Gastroesophageal sphincter (tissue), 4 donors: Measurements from ENCODE around the gene CTNNA2. TPM values are rescaled to one million over a fixed set of nuclear protein-coding genes. Genes with fewer than 3 reads are reported as not detected.

Source experiments
- ATAC-seq: fragments of 150-250 bp; one replicate; pipeline ENCODE4 v1.9.1; 2016; ENCODE audit warnings: mild to moderate bottlenecking, moderate library complexity
- H3K27ac ChIP-seq, 4 donors: fragments of 200-600 bp; sonication (generic) in 3 of 4; 1 replicate in 3 of 4; 2 replicates in 1 of 4; pipeline ENCODE4 v1.5.1; 2016 to 2019
- H3K27me3 ChIP-seq: fragments of 200-600 bp; sonication (generic); one replicate; pipeline ENCODE4 v1.5.1; 2019
- H3K36me3 ChIP-seq, 2 donors: fragments of 200-600 bp; sonication (generic); one replicate each; pipeline ENCODE4 v1.5.1; 2019; ENCODE audit warnings: control low read depth in 1 of 2
- H3K4me1 ChIP-seq, 3 donors: fragments of 200-600 bp; sonication (generic); 1 replicate in 2 of 3; 2 replicates in 1 of 3; pipeline ENCODE4 v1.5.1; 2016 to 2019; ENCODE audit warnings: control low read depth in 2 of 3
- H3K4me3 ChIP-seq, 2 donors: fragments of 200-600 bp; sonication (generic); one replicate each; pipeline ENCODE4 v1.5.1; 2019; ENCODE audit warnings: mild to moderate bottlenecking in 1 of 2, moderate library complexity in 1 of 2
- H3K9me3 ChIP-seq, 3 donors: fragments of 200-600 bp; sonication (generic); one replicate each; pipeline ENCODE4 v1.5.1; 2017 to 2019; ENCODE audit warnings: control low read depth in 2 of 3
- CTCF ChIP-seq, 4 experiments: fragments of 200-600 bp in 2 of 4; fragments of 450-650 bp in 2 of 4; sonication (generic) in 1 of 4; IDR thresholded peaks; one replicate each; pipeline ENCODE4 v1.5.1; 2017 to 2019; ENCODE audit warnings: antibody characterized with exemption in 4 of 4, mild to moderate bottlenecking in 2 of 4, moderate library complexity in 2 of 4
- EP300 ChIP-seq: sonication (generic); formaldehyde crosslinking; IDR thresholded peaks from one replicate; pipeline ENCODE4 v1.6.1; 2017; ENCODE audit warnings: antibody characterized with exemption, mild to moderate bottlenecking
- POLR2A ChIP-seq, 2 donors: fragments of 450-650 bp; IDR thresholded peaks; one replicate each; pipeline ENCODE4 v1.6.1; 2017; ENCODE audit warnings: antibody characterized with exemption in 2 of 2, mild to moderate bottlenecking in 2 of 2, moderate library complexity in 1 of 2
- POLR2AphosphoS5 ChIP-seq: sonication (generic); formaldehyde crosslinking; IDR thresholded peaks from one replicate; pipeline ENCODE4 v1.6.1; 2017; ENCODE audit warnings: antibody characterized with exemption
- WGBS, 2 donors: methylation state at CpG; one replicate each; pipeline ENCODE4 v1.1.5; 2018; ENCODE audit warnings: low coverage in 1 of 2; 5-methylcytosine and 5-hydroxymethylcytosine counted together
- total RNA-seq, 4 donors: library from RNA; depleted of rRNA; stranded (reverse); fragments of >200 nt; gene quantifications; one replicate each; pipeline ENCODE4 v1.1.0, GENCODE V29; 2016

Gene CTNNA2
- total RNA-seq, 4 donors from 2014 or later = 0.15 to 4.2 (median 0.68) TPM

GRCh38 chr2:80037310-80037709, 524.5 kb downstream of the CTNNA2 start:
- WGBS, 2 donors = 74 to 76% methylated on average over 4 of the region's 4 CpGs
- Histone ChIP-seq H3K4me3 (no peak overlapping the region), H3K9me3 (no peaks in the 10 kb centered on the region), H3K36me3 (no peaks in the 10 kb centered on the region), H3K27ac (no peak overlapping the region), H3K4me1 (no peaks in the 10 kb centered on the region), H3K27me3 (peaks cover 4% of the 10 kb centered on the region)
- no peak for TF ChIP-seq EP300
- no peak for TF ChIP-seq POLR2AphosphoS5
- no peak for TF ChIP-seq CTCF (IDR thresholded peaks at IDR 0.05)
- TF ChIP-seq POLR2A (IDR thresholded peaks at IDR 0.05) = no peak
- ATAC-seq = no peak

DNA sequence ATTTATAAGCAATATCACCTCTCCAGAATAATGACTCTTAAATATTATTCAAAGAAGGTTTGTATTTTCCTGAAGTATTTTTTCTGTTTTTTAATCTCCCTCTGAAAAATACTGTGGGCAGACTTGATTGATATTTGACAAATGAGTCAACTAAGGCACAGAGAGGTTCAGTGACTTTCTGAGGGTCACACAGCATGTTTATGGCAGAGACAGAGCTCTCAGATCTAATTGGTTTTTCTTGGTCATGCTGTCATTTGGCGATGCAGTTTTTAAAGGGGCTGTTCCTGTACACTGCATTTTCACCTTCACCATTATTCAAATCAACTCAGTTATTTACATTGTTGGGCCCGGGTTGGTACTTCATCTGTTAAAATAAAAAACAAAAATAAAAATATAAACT, 527.4 kb downstream of the CTNNA2 start:
- no peak for ATAC-seq
- Histone ChIP-seq H3K9me3 (no peaks in the 10 kb centered on the region), H3K27ac (no peak overlapping the region), H3K4me3 (no peak overlapping the region), H3K4me1 (no peaks in the 10 kb centered on the region), H3K27me3 (peaks cover 4% of the 10 kb centered on the region), H3K36me3 (no peaks in the 10 kb centered on the region)
- TF ChIP-seq POLR2A (IDR thresholded peaks at IDR 0.05) (no peak), CTCF (IDR thresholded peaks at IDR 0.05) (no peak), POLR2AphosphoS5 (no peak), EP300 (no peak)
- 80 to 87% methylated on average over 2 of the region's 2 CpGs for WGBS, 2 donors

DNA sequence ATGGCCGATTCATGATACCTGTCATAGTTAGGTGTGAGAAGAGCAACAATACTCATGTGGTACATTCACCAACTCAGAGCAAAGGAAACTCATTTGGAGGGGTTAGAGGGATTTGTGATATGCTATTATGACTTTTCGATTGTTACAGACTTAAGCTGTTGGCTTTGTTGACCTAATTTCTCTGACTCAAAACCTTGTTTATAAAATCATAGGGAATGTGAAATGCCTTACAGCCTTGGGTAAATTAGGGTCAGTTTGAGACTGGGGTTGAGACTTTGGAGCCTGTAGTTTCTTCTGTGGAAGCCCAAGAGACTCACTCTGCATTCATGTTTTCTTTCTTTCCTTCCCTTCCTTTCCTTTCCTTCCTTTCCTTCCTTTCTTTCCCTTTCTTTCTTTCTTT, 529.8 kb downstream of the CTNNA2 start:
- 53 to 85% methylated on average over 1 to 2 of the region's 2 CpGs for WGBS, 2 donors
- Histone ChIP-seq H3K4me1 (no peaks in the 10 kb centered on the region), H3K4me3 (no peak overlapping the region), H3K9me3 (no peaks in the 10 kb centered on the region), H3K36me3 (no peaks in the 10 kb centered on the region), H3K27me3 (peaks cover 4% of the 10 kb centered on the region), H3K27ac (no peak overlapping the region)
- no peak for TF ChIP-seq EP300
- TF ChIP-seq POLR2A (IDR thresholded peaks at IDR 0.05) = no peak
- no peak for TF ChIP-seq CTCF (IDR thresholded peaks at IDR 0.05)
- no peak for TF ChIP-seq POLR2AphosphoS5
- no peak for ATAC-seq

GRCh38 chr2:80048296-80048695, 535.4 kb downstream of the CTNNA2 start:
- H3K36me3 ChIP-seq = no peaks in the 10 kb centered on the region
- H3K27me3 ChIP-seq = no peaks in the 10 kb centered on the region
- H3K4me1 ChIP-seq = no peaks in the 10 kb centered on the region
- H3K4me3 ChIP-seq = no peak overlapping the region
- no peak for ATAC-seq
- WGBS, 2 donors = 58 to 73% methylated on average over 2 of the region's 2 CpGs
- H3K27ac ChIP-seq = no peak overlapping the region
- TF ChIP-seq EP300 = no peak
- TF ChIP-seq POLR2A (IDR thresholded peaks at IDR 0.05) = no peak
- TF ChIP-seq POLR2AphosphoS5 = no peak
- no peak for TF ChIP-seq CTCF (IDR thresholded peaks at IDR 0.05)
- H3K9me3 ChIP-seq = no peaks in the 10 kb centered on the region

GRCh38 chr2:80050246-80050645, 537.4 kb downstream of the CTNNA2 start:
- no peak for ATAC-seq
- Histone ChIP-seq H3K27me3 (no peaks in the 10 kb centered on the region), H3K27ac (no peak overlapping the region), H3K4me3 (no peak overlapping the region), H3K9me3 (no peaks in the 10 kb centered on the region), H3K4me1 (no peaks in the 10 kb centered on the region), H3K36me3 (no peaks in the 10 kb centered on the region)
- TF ChIP-seq POLR2A (IDR thresholded peaks at IDR 0.05) (no peak), POLR2AphosphoS5 (no peak), CTCF (IDR thresholded peaks at IDR 0.05) (no peak), EP300 (no peak)
- 40 to 49% methylated on average over 1 to 6 of the region's 6 CpGs for WGBS, 2 donors
